Brain microvascular endothelial cell (primary cell): ENCODE measurements around the gene CD207.

Source experiments
- DNase-seq: peaks from one replicate; pipeline ENCODE4 v3.0.0-alpha.2; 2020
- H3K27ac ChIP-seq: fragments of 250-450 bp; sonication (Bioruptor Pico); 2 replicates; pipeline ENCODE4 v1.5.1; 2020; ENCODE audit warnings: mild to moderate bottlenecking, moderate library complexity
- H3K27me3 ChIP-seq: fragments of 250-450 bp; sonication (Bioruptor Pico); replicated peaks from 2 replicates; pipeline ENCODE4 v1.5.1; 2020; ENCODE audit warnings: mild to moderate bottlenecking
- H3K36me3 ChIP-seq: fragments of 250-450 bp; sonication (Bioruptor Pico); replicated peaks from 2 replicates; pipeline ENCODE4 v1.5.1; 2020; ENCODE audit warnings: mild to moderate bottlenecking
- H3K4me3 ChIP-seq: 2 replicates; pipeline ENCODE4 v1.5.1; 2011; ENCODE audit warnings: low read depth, mild to moderate bottlenecking, control low read depth, low read length, moderate library complexity
- in situ Hi-C: cut with HindIII; loops from 2 replicates; pipeline ENCODE4 v1.10.0; 2017; ENCODE audit warnings: low sequenced_read_pairs, low pct_ligation_motif_present
- TF ChIP-seq, protein P1 (sequence below): IDR thresholded peaks from 2 replicates; pipeline ENCODE4 v1.5.1; 2011; ENCODE audit warnings: low read depth, mild to moderate bottlenecking, moderate library complexity, low read length, control low read depth, inconsistent platforms; ENCODE audit errors: missing control alignments

The CD207 gene

DNA sequence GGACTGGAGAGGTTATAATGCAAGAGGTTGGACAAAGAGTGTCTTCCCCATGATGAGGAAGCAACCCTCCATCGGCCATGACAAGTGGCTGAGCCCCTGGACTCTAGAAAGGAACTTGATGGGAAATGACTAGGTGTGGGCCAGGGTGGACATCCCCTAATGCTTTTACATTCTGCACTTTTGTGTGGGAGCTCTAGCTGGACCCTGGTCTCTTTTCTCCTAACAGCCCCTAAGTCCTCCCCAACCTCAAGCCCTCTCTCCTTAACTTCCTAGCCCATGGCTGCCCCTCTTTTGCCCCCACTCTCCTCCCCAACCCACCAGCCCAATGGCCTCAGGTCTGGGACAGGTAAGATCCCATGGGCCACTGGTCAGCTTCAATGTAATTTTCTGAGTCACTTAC is 2.4 kb downstream of the CD207 start:
- in situ Hi-C loops = no loop called here
- no peaks in the 10 kb centered on the region for H3K27me3 ChIP-seq
- no peak for DNase-seq

GRCh38 chr2:70832386-70832785 is 3.2 kb downstream of the CD207 start:
- in situ Hi-C loops = no loop called here
- Histone ChIP-seq H3K27ac (no peak overlapping the region), H3K27me3 (no peaks in the 10 kb centered on the region), H3K36me3 (no peaks in the 10 kb centered on the region), H3K4me3 (no peak overlapping the region)
- no peak for DNase-seq
- TF ChIP-seq, protein P1, sequence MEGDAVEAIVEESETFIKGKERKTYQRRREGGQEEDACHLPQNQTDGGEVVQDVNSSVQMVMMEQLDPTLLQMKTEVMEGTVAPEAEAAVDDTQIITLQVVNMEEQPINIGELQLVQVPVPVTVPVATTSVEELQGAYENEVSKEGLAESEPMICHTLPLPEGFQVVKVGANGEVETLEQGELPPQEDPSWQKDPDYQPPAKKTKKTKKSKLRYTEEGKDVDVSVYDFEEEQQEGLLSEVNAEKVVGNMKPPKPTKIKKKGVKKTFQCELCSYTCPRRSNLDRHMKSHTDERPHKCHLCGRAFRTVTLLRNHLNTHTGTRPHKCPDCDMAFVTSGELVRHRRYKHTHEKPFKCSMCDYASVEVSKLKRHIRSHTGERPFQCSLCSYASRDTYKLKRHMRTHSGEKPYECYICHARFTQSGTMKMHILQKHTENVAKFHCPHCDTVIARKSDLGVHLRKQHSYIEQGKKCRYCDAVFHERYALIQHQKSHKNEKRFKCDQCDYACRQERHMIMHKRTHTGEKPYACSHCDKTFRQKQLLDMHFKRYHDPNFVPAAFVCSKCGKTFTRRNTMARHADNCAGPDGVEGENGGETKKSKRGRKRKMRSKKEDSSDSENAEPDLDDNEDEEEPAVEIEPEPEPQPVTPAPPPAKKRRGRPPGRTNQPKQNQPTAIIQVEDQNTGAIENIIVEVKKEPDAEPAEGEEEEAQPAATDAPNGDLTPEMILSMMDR = no peak

More for the DNA sequence above, 2.4 kb downstream of the CD207 start:
- TF ChIP-seq, protein P1 = no peak
- H3K4me3 ChIP-seq = no peak overlapping the region
- no peaks in the 10 kb centered on the region for H3K36me3 ChIP-seq
- H3K27ac ChIP-seq = no peak overlapping the region

- H3K27ac ChIP-seq = no peak overlapping the region
- in situ Hi-C loops = no loop called here
- no peaks in the 10 kb centered on the region for H3K27me3 ChIP-seq
Measured at GRCh38 chr2:70831861-70832260, 3.8 kb downstream of the CD207 start.

GRCh38 chr2:70830366-70830765 is 5.2 kb downstream of the CD207 start:
- no peak overlapping the region for H3K27ac ChIP-seq
- no peak for DNase-seq
- no peak overlapping the region for H3K4me3 ChIP-seq
- TF ChIP-seq, protein P1 = no peak
- no peaks in the 10 kb centered on the region for H3K27me3 ChIP-seq
- H3K36me3 ChIP-seq = no peaks in the 10 kb centered on the region
- in situ Hi-C loops = no loop called here

More at GRCh38 chr2:70831861-70832260, 3.8 kb downstream of the CD207 start:
- no peak overlapping the region for H3K4me3 ChIP-seq
- no peak for DNase-seq
- no peaks in the 10 kb centered on the region for H3K36me3 ChIP-seq
- TF ChIP-seq, protein P1 = no peak

- H3K4me3 ChIP-seq = no peak overlapping the region
- H3K27ac ChIP-seq = no peak overlapping the region
- TF ChIP-seq, protein P1 = no peak
- no peaks in the 10 kb centered on the region for H3K36me3 ChIP-seq
- no peaks in the 10 kb centered on the region for H3K27me3 ChIP-seq
- in situ Hi-C loops = no loop called here
- DNase-seq = no peak
Measured at GRCh38 chr2:70829916-70830315, 5.7 kb downstream of the CD207 start.

- Histone ChIP-seq H3K27me3 (no peaks in the 10 kb centered on the region), H3K4me3 (no peak overlapping the region), H3K36me3 (no peaks in the 10 kb centered on the region), H3K27ac (peak overlapping the region; percentile 34)
- in situ Hi-C loops = no loop called here
- TF ChIP-seq, protein P1 = no peak
- DNase-seq = peak; percentile 38
Measured at GRCh38 chr2:70828914-70829824, 6.4 kb downstream of the CD207 start.
